GM21717 (cell line): ENCODE measurements around the gene FOXO6.
A peak's percentile ranks its signal among the peaks of the same experiment; 100 is the strongest.

Experiments
- ATAC-seq: cut with Tn5 transposase; IDR thresholded peaks from one replicate; pipeline ENCODE4 v1.9.1; 2021; ENCODE audit warnings: mild to moderate bottlenecking, moderate library complexity; ENCODE audit not compliant: unreplicated experiment

The FOXO6 gene

GRCh38 chr1:41360786-41361494 lies at the start of gene FOXO6:
Gene FOXO6 (plus strand): TSS chr1:41361434.
- peak; percentile 89 for ATAC-seq

GRCh38 chr1:41312991-41313645 lies 48.1 kb upstream of the FOXO6 start:
- no peak for ATAC-seq

DNA sequence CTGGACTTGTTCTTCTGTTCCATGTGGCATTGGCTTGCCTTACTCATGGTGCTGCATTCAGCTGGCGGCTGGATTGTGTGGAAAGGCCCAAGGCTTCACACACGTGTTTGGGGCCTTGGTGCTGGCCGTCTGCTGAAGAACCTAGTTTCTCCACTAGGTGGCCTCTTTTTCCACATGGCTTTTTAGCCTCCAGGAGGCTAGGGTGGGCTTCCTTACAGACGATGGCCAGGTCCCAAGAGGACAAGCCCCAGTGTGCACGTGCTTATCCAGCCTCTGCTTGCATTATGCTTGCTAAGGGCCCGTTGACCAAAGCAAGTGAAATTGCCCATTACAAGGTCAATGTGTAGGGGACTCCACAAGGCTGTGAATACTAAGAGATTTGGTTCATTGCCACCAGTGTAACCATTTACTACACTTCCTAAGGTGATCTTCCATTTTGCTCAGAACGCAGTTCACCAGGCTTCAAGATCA lies 47.5 kb upstream of the FOXO6 start:
- no peak for ATAC-seq

GRCh38 chr1:41314376-41315145 lies 46.7 kb upstream of the FOXO6 start:
- ATAC-seq: no peak

GRCh38 chr1:41315146-41315822 lies 46.0 kb upstream of the FOXO6 start:
- ATAC-seq: no peak

GRCh38 chr1:41315871-41316270 lies 45.4 kb upstream of the FOXO6 start:
- ATAC-seq: no peak

DNA sequence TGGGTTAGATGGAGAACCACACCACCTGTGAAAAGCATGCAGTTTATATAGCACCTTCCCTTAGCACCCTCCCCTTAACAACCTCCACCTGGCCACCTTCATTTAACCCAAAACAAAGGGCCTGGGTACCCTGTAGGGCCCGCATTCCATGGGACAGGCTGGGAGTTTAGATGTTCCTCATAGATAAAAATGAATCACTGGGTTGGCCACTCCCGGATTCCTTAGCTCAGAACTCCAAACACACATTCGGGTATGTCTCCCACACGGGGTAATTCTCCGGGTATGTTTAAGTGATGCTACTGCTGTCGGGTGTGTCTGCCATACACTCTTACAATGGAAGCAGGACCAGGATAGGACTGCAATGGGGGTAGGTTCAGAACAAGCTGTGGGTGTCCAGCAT lies 43.9 kb upstream of the FOXO6 start:
- ATAC-seq: no peak

GRCh38 chr1:41318135-41318534 lies 43.1 kb upstream of the FOXO6 start:
- ATAC-seq: no peak

GRCh38 chr1:41319106-41319755 lies 42.0 kb upstream of the FOXO6 start:
- ATAC-seq: no peak

DNA sequence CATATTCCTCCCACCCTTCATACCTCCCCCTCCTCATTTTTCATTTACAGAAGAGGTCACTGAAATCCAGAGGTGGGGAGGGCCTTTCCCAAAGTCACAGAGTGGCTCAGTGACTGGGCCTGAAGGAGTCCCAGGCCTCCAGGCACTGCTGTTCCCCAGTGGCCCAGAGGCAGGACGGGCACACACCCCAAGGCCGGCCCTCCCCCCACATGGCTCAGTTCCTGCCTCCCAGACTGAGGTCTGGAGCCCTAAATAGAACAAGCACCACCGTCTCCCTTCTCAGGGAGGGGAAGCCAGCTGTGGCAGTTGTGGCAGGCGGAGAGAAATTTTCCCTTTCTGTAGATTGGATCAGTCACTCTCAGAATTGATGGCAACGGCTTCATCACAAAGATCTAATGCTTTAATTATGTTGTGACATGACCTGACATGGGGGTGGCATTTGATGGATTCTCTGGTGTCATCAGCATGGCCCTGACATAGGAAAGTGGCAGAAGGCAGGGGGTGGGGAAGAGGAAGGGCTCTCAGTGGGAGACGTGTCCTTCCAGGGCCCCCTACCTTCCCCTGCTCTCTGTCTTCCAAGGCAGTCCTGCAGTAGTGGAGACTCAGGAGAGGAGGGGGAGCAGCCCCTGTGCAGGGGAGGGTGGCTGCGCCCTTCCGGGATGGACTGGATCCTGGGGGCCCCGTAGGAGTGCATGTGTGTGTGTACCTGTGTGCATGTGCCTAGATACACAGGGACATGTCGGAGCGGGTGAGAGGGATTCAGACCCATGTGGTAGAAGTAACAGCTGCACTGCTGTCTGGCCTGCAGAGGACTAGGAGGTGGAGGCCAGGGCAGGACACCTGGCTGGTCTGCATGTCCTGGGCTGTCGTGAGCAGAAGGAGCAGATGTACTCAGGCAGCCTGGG lies 41.2 kb upstream of the FOXO6 start:
- ATAC-seq: no peak

DNA sequence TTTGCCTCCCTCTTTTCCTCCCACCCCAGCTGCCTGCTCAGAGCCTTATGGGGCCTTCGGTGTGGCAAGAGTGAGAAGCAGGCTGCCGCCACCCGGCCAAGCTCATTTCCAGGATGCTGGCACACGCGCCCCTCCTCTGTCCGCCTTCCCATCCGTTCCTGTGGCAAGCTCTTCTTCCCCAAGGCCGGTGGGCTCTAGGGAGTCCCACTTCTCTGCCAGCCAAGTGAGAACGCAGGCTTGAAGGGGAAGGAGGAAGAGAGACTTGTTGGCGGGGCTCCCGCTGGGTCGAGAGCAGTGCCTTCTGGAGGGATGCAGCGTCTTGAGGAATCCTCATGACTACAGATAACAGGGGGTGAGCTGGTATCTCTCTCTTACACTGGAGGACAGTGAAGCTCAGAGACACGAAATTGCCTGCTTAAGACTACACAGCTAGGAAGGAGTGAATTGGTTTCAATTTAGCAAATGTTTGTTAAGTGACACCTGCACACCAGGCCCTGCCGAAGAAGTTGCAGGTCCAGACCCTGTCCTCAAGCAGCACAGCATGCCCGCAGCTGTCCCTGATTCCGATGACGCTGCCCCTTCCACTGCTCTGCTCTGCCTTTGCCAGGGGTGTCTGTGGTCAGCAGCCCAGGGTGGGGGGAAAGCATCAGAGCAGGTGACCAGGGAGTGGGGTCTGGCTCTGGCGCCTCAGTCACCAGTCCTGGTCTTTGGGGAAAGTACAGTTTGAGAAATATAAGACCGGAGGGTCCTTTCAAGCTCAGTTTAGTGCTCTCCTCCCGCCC lies 40.1 kb upstream of the FOXO6 start:
- no peak for ATAC-seq

DNA sequence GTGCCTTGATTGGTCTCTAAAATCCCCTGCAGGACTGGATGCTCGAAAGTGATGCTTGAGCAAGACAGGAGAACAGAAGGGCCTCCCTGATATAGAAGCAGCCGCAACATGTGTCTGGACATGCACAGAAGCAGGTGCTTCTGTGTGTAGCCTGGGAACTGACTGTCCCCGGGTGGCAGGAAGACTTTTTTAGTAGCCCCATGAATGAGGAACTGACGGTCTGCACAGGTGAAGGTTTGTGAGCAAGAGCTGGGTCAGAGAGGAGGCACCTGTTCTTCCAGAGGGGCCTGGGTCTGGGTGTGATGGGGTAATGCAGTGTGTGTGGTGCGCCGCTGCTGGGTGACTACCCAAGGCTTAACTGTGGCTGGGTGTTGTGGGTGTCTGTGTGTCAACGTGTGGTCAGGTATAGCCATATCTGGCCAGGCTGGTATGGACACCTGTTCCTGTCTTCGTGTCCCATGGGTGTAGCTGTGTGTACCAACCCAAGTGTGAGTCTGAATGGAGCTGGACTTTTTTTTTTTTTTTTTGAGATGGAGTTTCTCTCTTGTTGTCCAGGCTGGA lies 39.1 kb upstream of the FOXO6 start:
- ATAC-seq: no peak

DNA sequence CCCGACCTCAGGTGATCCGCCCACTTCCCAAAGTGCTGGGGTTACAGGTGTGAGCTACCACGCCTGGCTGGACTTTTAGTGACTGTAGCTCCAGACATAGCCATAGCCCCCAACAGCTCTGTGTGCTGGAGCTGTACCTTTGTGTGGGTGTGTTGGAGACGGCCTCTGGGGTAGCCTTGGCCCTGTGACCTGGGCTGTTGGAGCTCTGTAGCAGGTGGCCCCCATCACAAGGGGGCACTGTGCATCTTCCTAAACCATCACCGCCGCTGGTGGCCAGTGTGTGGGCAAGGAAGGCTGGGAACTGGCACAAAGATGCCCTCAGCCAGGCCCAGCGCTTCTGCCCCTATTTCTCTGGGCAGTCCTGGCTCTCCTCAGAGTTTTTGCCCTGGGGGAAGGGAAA lies 38.4 kb upstream of the FOXO6 start:
- ATAC-seq: no peak

DNA sequence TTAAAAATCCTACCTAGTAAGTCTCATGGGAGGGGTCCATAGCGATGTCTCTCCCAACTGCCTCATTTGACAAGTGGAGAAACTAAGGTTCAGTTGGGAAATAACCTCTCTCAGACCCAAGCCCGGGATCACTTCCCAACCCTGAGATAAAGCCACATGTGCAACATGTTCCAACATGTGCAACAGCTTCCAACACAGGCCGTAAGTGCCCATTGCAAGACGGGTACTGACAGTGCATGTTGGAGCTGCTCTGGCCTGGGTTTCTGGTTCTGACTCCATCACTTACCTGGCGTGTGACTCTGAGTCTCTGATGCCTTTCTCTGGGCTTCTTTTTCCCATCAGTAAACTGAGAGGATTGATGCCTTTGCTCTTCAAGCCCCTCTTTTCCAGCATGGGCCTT lies 38.0 kb upstream of the FOXO6 start:
- no peak for ATAC-seq

GRCh38 chr1:41325801-41326200 lies 35.4 kb upstream of the FOXO6 start:
- ATAC-seq: no peak

GRCh38 chr1:41327383-41327999 lies 33.7 kb upstream of the FOXO6 start:
- no peak for ATAC-seq

- no peak for ATAC-seq
Observed at GRCh38 chr1:41328001-41328615, 33.1 kb upstream of the FOXO6 start.
